Nephron progenitor cell (in vitro differentiated cells): ENCODE results near the gene PDZD2.

Experiments
- DNase-seq: peaks from one replicate; pipeline ENCODE4 v3.0.0; 2021
- H3K27ac Mint-ChIP-seq: 2 replicates; pipeline ENCODE4 v1.8.0; 2021; ENCODE audit warnings: mild to moderate bottlenecking, moderate library complexity, mixed read lengths
- H3K27me3 Mint-ChIP-seq: 2 replicates; pipeline ENCODE4 v1.8.0; 2021; ENCODE audit warnings: mild to moderate bottlenecking, low read depth, mixed read lengths; ENCODE audit not compliant: poor library complexity
- H3K36me3 Mint-ChIP-seq: 2 replicates; pipeline ENCODE4 v1.8.0; 2021; ENCODE audit warnings: low read depth, mixed read lengths
- H3K4me1 Mint-ChIP-seq: 2 replicates; pipeline ENCODE4 v1.8.0; 2021; ENCODE audit warnings: mixed read lengths
- H3K4me3 Mint-ChIP-seq: 2 replicates; pipeline ENCODE4 v1.8.0; 2021; ENCODE audit warnings: mild to moderate bottlenecking, moderate library complexity, mixed read lengths
- H3K9me3 Mint-ChIP-seq: 2 replicates; pipeline ENCODE4 v1.8.0; 2021; ENCODE audit warnings: mild to moderate bottlenecking, moderate library complexity, mixed read lengths
- TF ChIP-seq, protein P1 (sequence below): fragments of 200-600 bp; sonication (generic); IDR thresholded peaks from 2 replicates; pipeline ENCODE4 v1.5.0; 2021; ENCODE audit warnings: antibody characterized with exemption

Gene PDZD2

DNA sequence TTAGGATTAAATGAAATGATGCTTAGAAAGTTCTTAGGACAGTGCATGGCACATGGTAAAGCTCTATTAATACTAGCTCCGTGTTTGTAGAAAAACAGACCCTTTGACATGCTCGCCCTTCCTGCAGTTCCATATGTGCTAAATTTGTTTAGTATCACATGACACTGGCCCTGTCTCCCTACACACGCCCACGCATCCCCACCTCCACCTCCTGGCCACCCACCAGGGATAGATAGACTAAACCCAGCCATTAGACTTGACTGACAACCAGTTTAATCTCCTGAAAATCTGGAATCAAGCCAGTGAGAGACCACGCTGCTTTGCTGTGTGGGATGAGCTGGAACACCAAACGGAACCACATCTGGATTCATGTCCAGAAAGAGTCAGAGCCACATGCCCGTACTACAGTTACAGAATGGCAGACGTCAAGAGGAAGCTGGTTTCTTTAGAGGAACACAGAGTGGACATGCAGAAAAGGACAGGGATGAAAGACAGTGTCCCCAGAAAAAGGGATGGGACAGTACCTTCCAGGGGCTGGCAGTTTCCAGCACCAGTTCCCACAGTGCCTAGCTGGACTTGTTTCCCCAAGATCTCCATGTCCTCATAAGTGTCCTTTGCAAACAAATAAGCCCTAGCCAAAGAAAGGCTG, 186.1 kb downstream of the PDZD2 start:
- Mint-ChIP-seq H3K9me3 (peaks cover 30% of the 10 kb centered on the region), H3K27ac (no peak overlapping the region), H3K27me3 (peaks cover 14% of the 10 kb centered on the region), H3K36me3 (peaks cover 3% of the 10 kb centered on the region), H3K4me3 (no peak overlapping the region), H3K4me1 (peaks cover 20% of the 10 kb centered on the region)
- DNase-seq = peak; percentile 6
- TF ChIP-seq, protein P1, sequence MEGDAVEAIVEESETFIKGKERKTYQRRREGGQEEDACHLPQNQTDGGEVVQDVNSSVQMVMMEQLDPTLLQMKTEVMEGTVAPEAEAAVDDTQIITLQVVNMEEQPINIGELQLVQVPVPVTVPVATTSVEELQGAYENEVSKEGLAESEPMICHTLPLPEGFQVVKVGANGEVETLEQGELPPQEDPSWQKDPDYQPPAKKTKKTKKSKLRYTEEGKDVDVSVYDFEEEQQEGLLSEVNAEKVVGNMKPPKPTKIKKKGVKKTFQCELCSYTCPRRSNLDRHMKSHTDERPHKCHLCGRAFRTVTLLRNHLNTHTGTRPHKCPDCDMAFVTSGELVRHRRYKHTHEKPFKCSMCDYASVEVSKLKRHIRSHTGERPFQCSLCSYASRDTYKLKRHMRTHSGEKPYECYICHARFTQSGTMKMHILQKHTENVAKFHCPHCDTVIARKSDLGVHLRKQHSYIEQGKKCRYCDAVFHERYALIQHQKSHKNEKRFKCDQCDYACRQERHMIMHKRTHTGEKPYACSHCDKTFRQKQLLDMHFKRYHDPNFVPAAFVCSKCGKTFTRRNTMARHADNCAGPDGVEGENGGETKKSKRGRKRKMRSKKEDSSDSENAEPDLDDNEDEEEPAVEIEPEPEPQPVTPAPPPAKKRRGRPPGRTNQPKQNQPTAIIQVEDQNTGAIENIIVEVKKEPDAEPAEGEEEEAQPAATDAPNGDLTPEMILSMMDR = no peak

DNA sequence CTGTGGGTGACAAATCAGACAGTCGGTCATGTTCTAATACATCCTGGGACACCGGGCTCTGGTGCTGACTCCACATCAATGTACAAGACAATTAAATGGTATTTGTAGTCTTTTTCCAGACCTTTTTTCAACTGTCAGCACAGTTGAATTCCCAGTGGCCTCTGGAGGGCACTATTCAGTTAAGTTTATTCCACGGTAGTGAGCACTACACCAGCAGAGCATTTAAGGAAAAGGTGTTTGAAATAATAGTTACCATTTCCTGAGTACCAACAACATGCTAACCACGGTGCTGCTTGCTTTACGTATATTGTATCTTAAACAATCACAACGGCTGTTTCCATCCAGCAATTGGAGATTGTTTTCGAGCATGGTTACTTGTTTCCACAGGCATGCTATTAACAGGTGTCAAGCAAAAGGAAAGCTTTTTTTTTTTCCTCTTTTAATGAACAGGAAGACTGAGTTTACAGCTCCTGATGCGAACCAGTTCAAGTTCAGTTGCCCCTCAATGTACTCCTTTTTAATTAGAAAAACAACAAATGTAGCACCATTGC, 186.7 kb downstream of the PDZD2 start:
- DNase-seq = peak; percentile 39

DNA sequence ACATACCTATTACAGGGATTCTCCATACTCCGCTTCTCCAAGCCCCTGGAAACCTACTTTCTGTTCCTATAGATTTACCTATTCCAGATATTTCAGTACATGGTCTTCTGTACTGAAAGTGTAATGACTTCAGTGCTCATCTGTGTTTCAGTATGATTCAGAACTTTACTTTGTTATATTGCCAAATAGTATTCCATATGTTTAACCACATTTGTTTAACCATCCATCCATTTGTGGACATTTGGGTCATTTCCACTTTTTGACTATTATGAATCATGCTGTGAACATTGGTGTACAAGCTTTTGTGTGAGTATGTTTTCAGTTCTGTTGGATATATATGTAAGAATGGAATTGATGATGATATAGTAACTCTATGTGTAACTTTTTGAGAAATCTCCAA, 188.9 kb downstream of the PDZD2 start:
- Mint-ChIP-seq H3K9me3 (peaks cover 31% of the 10 kb centered on the region), H3K4me3 (no peak overlapping the region), H3K4me1 (peaks cover 24% of the 10 kb centered on the region), H3K36me3 (peaks cover 10% of the 10 kb centered on the region), H3K27ac (no peak overlapping the region), H3K27me3 (peaks cover 14% of the 10 kb centered on the region)
- TF ChIP-seq, protein P1 = no peak
- DNase-seq = no peak

More for the DNA sequence above, 186.7 kb downstream of the PDZD2 start:
- Mint-ChIP-seq H3K4me3 (no peak overlapping the region), H3K27me3 (peaks cover 14% of the 10 kb centered on the region), H3K9me3 (peaks cover 31% of the 10 kb centered on the region), H3K36me3 (peaks cover 6% of the 10 kb centered on the region), H3K27ac (no peak overlapping the region), H3K4me1 (peaks cover 22% of the 10 kb centered on the region)
- TF ChIP-seq, protein P1 = peak; percentile 58

DNA sequence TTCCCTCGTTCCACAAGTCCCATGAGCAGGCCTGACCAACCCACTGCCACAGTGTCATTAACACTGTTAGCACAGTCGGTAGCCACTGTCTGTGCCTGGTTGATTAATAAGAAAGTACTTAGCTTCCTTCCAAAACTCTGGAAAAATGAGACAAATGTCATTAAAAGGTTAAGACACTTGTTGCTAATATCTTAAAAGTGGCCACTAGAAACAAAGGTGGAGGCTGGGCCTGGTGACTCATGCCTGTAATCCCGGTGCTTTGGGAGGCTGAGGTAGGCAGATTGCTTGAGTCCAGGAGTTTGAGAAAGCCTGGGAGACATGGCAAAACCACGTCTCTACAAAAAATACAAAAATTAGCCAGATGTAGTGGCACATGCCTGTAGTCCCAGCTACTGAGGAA, 194.0 kb downstream of the PDZD2 start:
- no peak for DNase-seq
- peaks cover 28% of the 10 kb centered on the region for H3K9me3 Mint-ChIP-seq
- H3K27ac Mint-ChIP-seq = no peak overlapping the region
- no peaks in the 10 kb centered on the region for H3K27me3 Mint-ChIP-seq
- TF ChIP-seq, protein P1 = no peak
- H3K4me1 Mint-ChIP-seq = peaks cover 4% of the 10 kb centered on the region
- no peak overlapping the region for H3K4me3 Mint-ChIP-seq
- peaks cover 7% of the 10 kb centered on the region for H3K36me3 Mint-ChIP-seq

DNA sequence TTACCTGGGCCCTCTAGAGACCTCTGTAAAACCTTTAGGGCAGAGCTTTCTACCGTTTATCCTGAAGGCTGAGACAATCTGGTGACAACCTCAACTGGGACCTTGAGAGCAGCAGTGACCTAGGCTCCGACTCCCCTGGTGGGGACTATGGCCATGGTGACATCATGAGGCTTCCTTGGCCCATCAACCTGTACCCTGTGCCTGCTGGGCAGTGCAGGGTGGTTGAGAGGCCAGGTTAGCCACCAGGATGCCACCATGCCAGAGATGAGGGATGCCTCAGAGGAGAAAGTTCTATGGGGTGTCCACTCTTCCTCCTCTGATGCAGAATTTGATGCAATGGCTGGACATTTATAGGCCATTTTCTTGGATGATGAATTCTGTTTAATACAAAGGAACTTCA, 194.8 kb downstream of the PDZD2 start:
- Mint-ChIP-seq H3K9me3 (peaks cover 21% of the 10 kb centered on the region), H3K36me3 (peaks cover 7% of the 10 kb centered on the region), H3K4me1 (peaks cover 4% of the 10 kb centered on the region), H3K27ac (no peak overlapping the region), H3K4me3 (no peak overlapping the region), H3K27me3 (no peaks in the 10 kb centered on the region)
- TF ChIP-seq, protein P1 = no peak
- no peak for DNase-seq
